Activated CD4-positive, alpha-beta T cell treated with anti-CD3 and anti-CD28 coated beads for 24 hours (primary cell): ENCODE results near the gene BMPR1B.

ENCODE experiments used
- DNase-seq, 2 donors: peaks; one replicate each; pipeline ENCODE4 v3.0.0-alpha.2; 2020; ENCODE audit warnings: low read depth in 2 of 2

Gene BMPR1B

GRCh38 chr4:94960708-94961107 lies 203.0 kb downstream of the BMPR1B start:
- no peak for DNase-seq

- DNase-seq = no peak
Measured at GRCh38 chr4:94961420-94961819, 203.7 kb downstream of the BMPR1B start.

GRCh38 chr4:94962484-94962883 lies 204.7 kb downstream of the BMPR1B start:
- no peak for DNase-seq

- DNase-seq = no peak
Measured at GRCh38 chr4:94965852-94966251, 208.1 kb downstream of the BMPR1B start.

- no peak for DNase-seq
Measured at GRCh38 chr4:94968493-94968892, 210.7 kb downstream of the BMPR1B start.

GRCh38 chr4:94970650-94971049 lies 212.9 kb downstream of the BMPR1B start:
- DNase-seq = no peak

GRCh38 chr4:94974773-94975172 lies 217.0 kb downstream of the BMPR1B start:
- DNase-seq = no peak

- DNase-seq = no peak
Measured at GRCh38 chr4:94976371-94977011, 218.7 kb downstream of the BMPR1B start.

- DNase-seq = no peak
Measured at GRCh38 chr4:94978904-94979303, 221.1 kb downstream of the BMPR1B start.

- DNase-seq = no peak
Measured at GRCh38 chr4:94979621-94980020, 221.9 kb downstream of the BMPR1B start.

- no peak for DNase-seq
Measured at GRCh38 chr4:94995684-94996394, 238.1 kb downstream of the BMPR1B start.

GRCh38 chr4:95000076-95000648 lies 242.4 kb downstream of the BMPR1B start:
- DNase-seq = no peak

- DNase-seq = no peak
Measured at GRCh38 chr4:95004912-95005311, 247.2 kb downstream of the BMPR1B start.

- no peak for DNase-seq
Measured at GRCh38 chr4:95007998-95008397, 250.2 kb downstream of the BMPR1B start.

- DNase-seq = no peak
Measured at GRCh38 chr4:95013236-95013635, 255.5 kb downstream of the BMPR1B start.

- DNase-seq = no peak
Measured at GRCh38 chr4:95014068-95014467, 256.3 kb downstream of the BMPR1B start.

- DNase-seq = no peak
Measured at GRCh38 chr4:95017305-95018064, 259.7 kb downstream of the BMPR1B start.

- DNase-seq = no peak
Measured at GRCh38 chr4:95018785-95019184, 261.0 kb downstream of the BMPR1B start.

- DNase-seq = no peak
Measured at GRCh38 chr4:95020521-95020920, 262.8 kb downstream of the BMPR1B start.

GRCh38 chr4:95021099-95021498 lies 263.3 kb downstream of the BMPR1B start:
- DNase-seq = no peak

- no peak for DNase-seq
Measured at GRCh38 chr4:95023110-95023509, 265.4 kb downstream of the BMPR1B start.

GRCh38 chr4:95027905-95028618 lies 270.3 kb downstream of the BMPR1B start:
- DNase-seq = no peak
